Naive thymus-derived CD4-positive, alpha-beta T cell (primary cell): ENCODE measurements around the gene JTB. TPM values are rescaled to one million over a fixed set of nuclear protein-coding genes. Genes with fewer than 3 reads are reported as not detected.
"Not testable (repeated sequence)": the region's sequence is repeated elsewhere in the genome, so short reads cannot be mapped to it uniquely, and the experiment has no call there.

Experiments used
- ATAC-seq: fragments of 150-1000 bp; cut with Tn5 transposase; 2 replicates; pipeline ENCODE4 v1.10.0; 2021; ENCODE audit warnings: mild to moderate bottlenecking, moderate library complexity
- CTCF ChIA-PET: fragments of 350-600 bp; sonication (Branson Sonifier 250); formaldehyde crosslinking; loops from one replicate; lab custom pipeline; 2021; ENCODE audit warnings: antibody characterized with exemption; lab: Charles Lee
- POLR2A ChIA-PET: fragments of 350-600 bp; sonication (Branson Sonifier 250); formaldehyde crosslinking; loops from one replicate; lab custom pipeline; 2021; ENCODE audit warnings: antibody characterized with exemption, inconsistent platforms; lab: Charles Lee
- DNase-seq, 9 donors: peaks; one replicate each; pipeline versions ENCODE4 v3.0.0 to v3.0.0-alpha.2; 2020 to 2022; ENCODE audit warnings: mixed read lengths in 1 of 9
- H3K27ac ChIP-seq: one replicate; pipeline ENCODE4 v1.7.0; 2013; ENCODE audit warnings: mild to moderate bottlenecking, low read depth, low read length, moderate library complexity
- H3K27me3 ChIP-seq, 2 donors: one replicate each; pipeline ENCODE4 v1.7.0; 2013; ENCODE audit warnings: low read length in 2 of 2, mild to moderate bottlenecking in 2 of 2, moderate library complexity in 2 of 2; ENCODE audit not compliant: control insufficient read depth in 2 of 2, insufficient read depth in 2 of 2
- H3K36me3 ChIP-seq, 3 experiments: 1 replicate in 2 of 3; 2 replicates in 1 of 3; pipeline ENCODE4 v1.7.0; 2013; ENCODE audit warnings: low read length in 3 of 3, mild to moderate bottlenecking in 3 of 3, moderate library complexity in 1 of 3; ENCODE audit not compliant: insufficient read depth in 3 of 3, control insufficient read depth in 2 of 3
- H3K4me1 ChIP-seq, 2 donors: one replicate each; pipeline ENCODE4 v1.7.0; 2013; ENCODE audit warnings: low read length in 2 of 2, mild to moderate bottlenecking in 2 of 2, moderate library complexity in 1 of 2; ENCODE audit not compliant: control insufficient read depth in 2 of 2, insufficient read depth in 2 of 2
- H3K4me3 ChIP-seq: 2 replicates; pipeline ENCODE4 v1.7.0; 2013; ENCODE audit warnings: mild to moderate bottlenecking, low read length
- H3K9me3 ChIP-seq, 3 experiments: 1 replicate in 2 of 3; 2 replicates in 1 of 3; pipeline ENCODE4 v1.7.0; 2013; ENCODE audit warnings: low read length in 3 of 3; ENCODE audit not compliant: control insufficient read depth in 2 of 3
- H3K27ac Mint-ChIP-seq, 9 donors: one replicate each; pipeline ENCODE4 v1.8.0; 2020 to 2022; ENCODE audit warnings: mixed read lengths in 9 of 9, mild to moderate bottlenecking in 8 of 9, moderate library complexity in 5 of 9, inconsistent platforms in 2 of 9
- H3K27me3 Mint-ChIP-seq, 5 donors: one replicate each; pipeline ENCODE4 v1.8.0; 2021 to 2022; ENCODE audit warnings: mixed read lengths in 5 of 5, mild to moderate bottlenecking in 1 of 5
- H3K36me3 Mint-ChIP-seq, 5 donors: one replicate each; pipeline ENCODE4 v1.8.0; 2020 to 2022; ENCODE audit warnings: mixed read lengths in 5 of 5, mild to moderate bottlenecking in 3 of 5, inconsistent platforms in 1 of 5
- H3K4me1 Mint-ChIP-seq, 7 donors: one replicate each; pipeline ENCODE4 v1.8.0; 2020 to 2022; ENCODE audit warnings: mixed read lengths in 7 of 7, mild to moderate bottlenecking in 3 of 7, inconsistent platforms in 1 of 7
- H3K4me3 Mint-ChIP-seq, 10 donors: one replicate each; pipeline ENCODE4 v1.8.0; 2020 to 2022; ENCODE audit warnings: mild to moderate bottlenecking in 10 of 10, mixed read lengths in 10 of 10, moderate library complexity in 6 of 10, inconsistent platforms in 2 of 10
- H3K9me3 Mint-ChIP-seq, 11 donors: one replicate each; pipeline ENCODE4 v1.8.0; 2020 to 2022; ENCODE audit warnings: mixed read lengths in 11 of 11, mild to moderate bottlenecking in 4 of 11, inconsistent platforms in 1 of 11, moderate library complexity in 1 of 11
- intact Hi-C, 2 donors: fragments of 100-400 bp; cut with micrococcal nuclease; formaldehyde crosslinking; loops; one replicate each; pipeline ENCODE4 v1.15.1; 2023
- polyA plus RNA-seq, 2 donors: library from polyadenylated mRNA; unstranded; fragments of 300-500 nt; fragmentation: Illumina TruSeq; gene quantifications; one replicate each; pipeline ENCODE4 v1.2.3, GENCODE V29; 2021
- total RNA-seq, 6 experiments: library from RNA in 5 of 6; stranded (reverse) in 5 of 6; gene quantifications; 1 replicate in 5 of 6; 2 replicates in 1 of 6; pipeline ENCODE4 v1.2.3 and lab custom pipeline; 2021 to 2026

JTB gene
- total and polyA plus RNA-seq, 7 experiments from 2014 or later, result 78.4 to 319 (median 107) TPM

- Histone ChIP-seq H3K27ac (no peak overlapping the region), H3K4me3 (no peak overlapping the region), H3K9me3 (no peaks in the 10 kb centered on the region), H3K4me1 (no peaks in the 10 kb centered on the region), H3K36me3 (no peaks in the 10 kb centered on the region), H3K27me3 (no peaks in the 10 kb centered on the region)
- no peaks in the 10 kb centered on the region for H3K27me3 Mint-ChIP-seq
- no peak for DNase-seq
- peaks cover 0 to 3% (median 0%) of the 10 kb centered on the region in 5 donors for H3K36me3 Mint-ChIP-seq
- H3K27ac Mint-ChIP-seq, result no peak overlapping the region
- no peak overlapping the region for H3K4me3 Mint-ChIP-seq
- POLR2A ChIA-PET, result no interaction called here
- no peaks in the 10 kb centered on the region for H3K4me1 Mint-ChIP-seq
- intact Hi-C loops, result no loop called here
- CTCF ChIA-PET, result no interaction called here
- ATAC-seq, result no peak
- H3K9me3 Mint-ChIP-seq, result no peaks in the 10 kb centered on the region
These were observed 28.7 kb upstream of the JTB start for GRCh38 chr1:154006136-154006535.

DNA sequence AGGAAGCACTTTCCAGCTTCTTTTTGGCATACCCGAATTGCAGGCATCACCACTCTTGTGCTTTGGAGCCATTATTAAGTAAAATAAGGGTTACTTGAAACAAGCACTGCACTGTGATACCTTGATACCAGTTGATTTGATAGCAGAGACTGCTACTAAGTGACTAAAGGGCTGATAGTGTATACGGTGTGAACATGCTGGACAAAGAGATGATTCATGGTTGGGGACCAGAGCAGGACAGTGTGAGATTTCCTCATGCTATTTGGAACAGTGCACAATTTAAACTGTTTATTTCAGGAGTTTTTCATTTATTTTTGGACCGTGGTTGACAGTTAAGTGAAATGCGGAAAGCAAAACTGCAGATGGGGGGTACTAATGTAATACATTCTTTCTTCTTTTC lies 22.9 kb upstream of the JTB start:
- no peak overlapping the region for H3K4me3 ChIP-seq
- H3K27me3 Mint-ChIP-seq, result no peaks in the 10 kb centered on the region
- POLR2A ChIA-PET, result interaction anchor here (0.6 to 4.9 kb wide), 2 partner anchors 9 to 133 kb away, joined by 6 to 38 read pairs; partner anchors contain the start of gene RPS27
- H3K36me3 Mint-ChIP-seq, result peaks cover 4 to 6% (median 4%) of the 10 kb centered on the region in 5 donors
- H3K9me3 ChIP-seq, result no peaks in the 10 kb centered on the region
- H3K27me3 ChIP-seq, result no peaks in the 10 kb centered on the region
- H3K4me1 Mint-ChIP-seq, result peaks cover 0 to 4% (median 3%) of the 10 kb centered on the region in 7 donors
- intact Hi-C loops, result no loop called here
- no peak overlapping the region for H3K4me3 Mint-ChIP-seq
- CTCF ChIA-PET, result interaction anchor here (1.1 kb wide), 1 partner anchor 19 kb away, joined by 6 read pairs; no protein-coding TSS in a partner anchor
- H3K4me1 ChIP-seq, result no peaks in the 10 kb centered on the region
- DNase-seq, result no peak
- peaks cover 0 to 4% (median 2%) of the 10 kb centered on the region in 3 experiments for H3K36me3 ChIP-seq
- no peak overlapping the region for H3K27ac Mint-ChIP-seq
- no peak overlapping the region for H3K27ac ChIP-seq
- no peaks in the 10 kb centered on the region for H3K9me3 Mint-ChIP-seq
- ATAC-seq, result no peak

DNA sequence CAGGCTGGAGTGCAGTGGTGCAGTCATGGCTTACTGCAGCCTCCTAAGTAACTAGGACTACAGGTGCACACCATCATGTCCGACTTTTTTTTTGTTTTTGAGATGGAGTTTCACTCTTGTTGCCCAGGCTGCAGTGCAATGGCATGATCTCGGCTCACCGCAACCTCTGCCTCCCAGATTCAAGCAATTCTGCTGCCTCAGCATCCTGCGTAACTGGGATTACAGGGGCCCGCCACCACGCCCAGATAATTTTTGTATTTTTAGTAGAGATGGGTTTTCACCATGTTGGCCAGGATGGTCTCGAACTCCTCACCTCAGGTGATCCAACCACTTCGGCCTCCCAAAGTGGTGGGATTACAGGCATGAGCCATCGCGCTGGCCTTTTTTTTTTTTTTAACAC lies 19.4 kb upstream of the JTB start:
- H3K27me3 ChIP-seq, H3K27ac ChIP-seq, H3K9me3 ChIP-seq, H3K4me3 Mint-ChIP-seq, H3K9me3 Mint-ChIP-seq, ATAC-seq, POLR2A ChIA-PET, CTCF ChIA-PET, DNase-seq, H3K27me3 Mint-ChIP-seq, H3K4me3 ChIP-seq: not testable (repeated sequence)
- Mint-ChIP-seq H3K4me1 (peaks cover 8 to 34% (median 17%) of the 10 kb centered on the region in 7 donors), H3K36me3 (peaks cover 10 to 26% (median 18%) of the 10 kb centered on the region in 5 donors), H3K27ac (peak overlapping the region in 2 of 9 donors; percentile 56 to 65)
- Histone ChIP-seq H3K4me1 (peaks cover 12 to 20% of the 10 kb centered on the region in 2 donors), H3K36me3 (peaks cover 7 to 36% (median 27%) of the 10 kb centered on the region in 3 experiments)
- intact Hi-C loops, result loop anchor here in 1 of 2 donors (10.0 kb wide), 1 partner anchor 462 kb away; the partner anchor contains the start of gene S100A6

GRCh38 chr1:153995640-153996039 lies 18.2 kb upstream of the JTB start:
- Histone ChIP-seq H3K27ac (no peak overlapping the region), H3K27me3 (no peaks in the 10 kb centered on the region), H3K4me1 (peaks cover 18 to 27% of the 10 kb centered on the region in 2 donors), H3K9me3 (no peaks in the 10 kb centered on the region), H3K36me3 (peaks cover 7 to 42% (median 29%) of the 10 kb centered on the region in 3 experiments), H3K4me3 (no peak overlapping the region)
- Mint-ChIP-seq H3K27ac (peak overlapping the region in 5 of 9 donors; percentile 45 to 84 (median 71)), H3K4me3 (peak overlapping the region in 1 of 10 donors; percentile 51), H3K9me3 (peaks cover 0 to 6% (median 0%) of the 10 kb centered on the region in 11 donors), H3K4me1 (peaks cover 15 to 43% (median 26%) of the 10 kb centered on the region in 7 donors), H3K36me3 (peaks cover 10 to 34% (median 29%) of the 10 kb centered on the region in 5 donors), H3K27me3 (peaks cover 0 to under 1% (median 0%) of the 10 kb centered on the region in 5 donors)
- intact Hi-C loops, result loop anchor here in 1 of 2 donors (10.0 kb wide), 1 partner anchor 461 kb away; the partner anchor contains the start of gene S100A6
- CTCF ChIA-PET, result interaction anchor here (0.7 kb wide), 1 partner anchor 1943 kb away, joined by 3 read pairs; no protein-coding TSS in a partner anchor
- ATAC-seq (no peak), DNase-seq (no peak)
- POLR2A ChIA-PET, result interaction anchor here (0.6 to 1.1 kb wide), 4 partner anchors 18 to 269 kb away, joined by 3 to 4 read pairs (median 4); partner anchors contain the start of gene JTB

GRCh38 chr1:153995202-153995601 lies 17.7 kb upstream of the JTB start:
- DNase-seq, result no peak
- ChIA-PET POLR2A (interaction anchor here (0.6 to 1.1 kb wide), 4 partner anchors 18 to 269 kb away, joined by 3 to 4 read pairs (median 4); partner anchors contain the start of gene JTB), CTCF (no interaction called here)
- no peak for ATAC-seq
- no peak overlapping the region for H3K27ac ChIP-seq
- Mint-ChIP-seq H3K4me1 (peaks cover 18 to 47% (median 30%) of the 10 kb centered on the region in 7 donors), H3K9me3 (peaks cover 0 to 8% (median 0%) of the 10 kb centered on the region in 11 donors), H3K27ac (peak overlapping the region in 6 of 9 donors; percentile 45 to 84 (median 58)), H3K4me3 (peak overlapping the region in 1 of 10 donors; percentile 51), H3K36me3 (peaks cover 10 to 34% (median 31%) of the 10 kb centered on the region in 5 donors), H3K27me3 (peaks cover 0 to 2% (median 0%) of the 10 kb centered on the region in 5 donors)
- peaks cover 7 to 43% (median 29%) of the 10 kb centered on the region in 3 experiments for H3K36me3 ChIP-seq
- intact Hi-C loops, result loop anchor here in 1 of 2 donors (10.0 kb wide), 1 partner anchor 460 kb away; the partner anchor contains the start of gene S100A6
- no peak overlapping the region for H3K4me3 ChIP-seq
- peaks cover 18 to 28% of the 10 kb centered on the region in 2 donors for H3K4me1 ChIP-seq
- H3K27me3 ChIP-seq, result no peaks in the 10 kb centered on the region
- no peaks in the 10 kb centered on the region for H3K9me3 ChIP-seq

GRCh38 chr1:153991806-153992205 lies 14.3 kb upstream of the JTB start:
- peak overlapping the region; percentile 83 to 99 (median 96) for H3K4me3 Mint-ChIP-seq
- Histone ChIP-seq H3K27me3 (no peaks in the 10 kb centered on the region), H3K27ac (peak overlapping the region; percentile 99), H3K4me3 (peak overlapping the region; percentile 82), H3K36me3 (peaks cover 7 to 43% (median 29%) of the 10 kb centered on the region in 3 experiments), H3K4me1 (peaks cover 21 to 34% of the 10 kb centered on the region in 2 donors), H3K9me3 (no peaks in the 10 kb centered on the region)
- ATAC-seq (no peak), DNase-seq (no peak)
- intact Hi-C loops, result loop anchor here (2.0 to 10.0 kb wide), 5 partner anchors 33 to 457 kb away; partner anchors contain the start of genes ATP8B2 (in 1 of the 2), CRTC2 (in 1 of the 2), ILF2 (in 1 of the 2) and NUP210L (in 1 of the 2)
- peaks cover 25 to 54% (median 39%) of the 10 kb centered on the region in 7 donors for H3K4me1 Mint-ChIP-seq
- POLR2A ChIA-PET, result interaction anchor here (0.6 to 10.4 kb wide), 25 partner anchors 9 to 452 kb away, joined by 3 to 157 read pairs (median 12); partner anchors contain the start of genes CHTOP, CREB3L4, CRTC2 and DENND4B
- peaks cover 0 to 10% (median 0%) of the 10 kb centered on the region in 11 donors for H3K9me3 Mint-ChIP-seq
- peaks cover 0 to 2% (median 0%) of the 10 kb centered on the region in 5 donors for H3K27me3 Mint-ChIP-seq
- H3K36me3 Mint-ChIP-seq, result peaks cover 10 to 34% (median 31%) of the 10 kb centered on the region in 5 donors
- CTCF ChIA-PET, result interaction anchor here (0.6 to 8.0 kb wide), 4 partner anchors 15 to 273 kb away, joined by 3 to 84 read pairs (median 4); no protein-coding TSS in a partner anchor
- peak overlapping the region; percentile 92 to 100 (median 99) for H3K27ac Mint-ChIP-seq
